ENCODE results near the gene SLC41A1.

Gene SLC41A1

DNA sequence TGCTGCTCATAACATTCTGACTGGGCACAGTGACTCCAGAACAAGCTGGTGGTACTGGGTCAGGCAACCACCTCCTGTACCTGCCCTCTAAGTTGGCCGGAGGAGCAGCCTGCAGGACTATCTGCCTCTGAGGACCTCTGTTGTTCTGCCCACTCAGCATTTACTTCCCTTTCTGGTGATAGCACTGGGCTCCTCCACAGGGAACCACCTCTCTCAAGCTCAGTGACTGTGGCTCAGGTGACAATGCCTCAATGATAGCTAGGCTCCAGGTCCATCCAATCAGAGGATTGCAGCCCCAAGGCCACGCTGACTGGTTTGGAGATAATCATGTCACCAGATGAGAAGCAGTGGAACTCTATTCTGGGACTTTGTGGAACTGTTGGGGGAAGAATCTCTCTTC lies 15.8 kb downstream of the SLC41A1 start:
- intact Hi-C loops (cut with DNase I) = loop anchor here (5.0 to 10.0 kb wide), 2 partner anchors 118 to 180 kb away; no protein-coding TSS in a partner anchor
- DNase-seq = no peak

DNA sequence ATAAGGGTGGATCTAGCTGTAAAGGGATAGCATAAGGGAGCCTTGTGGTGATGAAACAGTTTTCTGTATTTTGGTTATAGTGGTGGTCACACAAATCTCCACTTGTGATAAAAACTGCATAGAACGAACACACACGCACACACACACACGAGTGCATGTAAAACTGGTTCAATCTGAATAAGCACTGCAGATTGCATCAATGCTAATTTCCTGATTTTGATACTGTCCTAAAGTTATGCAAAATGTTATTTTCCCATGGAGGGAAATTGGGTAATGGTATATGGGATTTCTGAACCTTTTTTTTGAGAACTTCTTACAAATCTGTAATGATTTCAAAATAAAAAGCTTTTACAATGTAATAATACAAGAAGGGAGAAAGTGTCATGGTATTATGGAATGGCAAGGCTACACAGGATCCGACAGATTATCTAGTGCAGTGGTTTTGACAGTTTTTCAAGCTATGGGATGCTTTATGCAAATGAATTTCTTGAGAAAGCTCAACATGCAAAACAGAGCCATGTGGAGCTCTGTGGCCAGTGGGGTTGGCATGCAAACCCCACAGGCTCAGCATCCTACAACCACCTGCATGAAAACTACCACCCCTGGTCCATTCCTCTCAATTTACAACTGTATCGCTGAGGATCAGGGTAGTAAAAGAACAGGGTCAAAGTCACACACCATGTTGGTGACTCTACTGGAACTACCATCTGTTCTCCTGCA lies 18.8 kb downstream of the SLC41A1 start:
- no peak for DNase-seq
- intact Hi-C loops (cut with DNase I) = loop anchor here (10.0 kb wide), 1 partner anchor 121 kb away; no protein-coding TSS in a partner anchor

DNA sequence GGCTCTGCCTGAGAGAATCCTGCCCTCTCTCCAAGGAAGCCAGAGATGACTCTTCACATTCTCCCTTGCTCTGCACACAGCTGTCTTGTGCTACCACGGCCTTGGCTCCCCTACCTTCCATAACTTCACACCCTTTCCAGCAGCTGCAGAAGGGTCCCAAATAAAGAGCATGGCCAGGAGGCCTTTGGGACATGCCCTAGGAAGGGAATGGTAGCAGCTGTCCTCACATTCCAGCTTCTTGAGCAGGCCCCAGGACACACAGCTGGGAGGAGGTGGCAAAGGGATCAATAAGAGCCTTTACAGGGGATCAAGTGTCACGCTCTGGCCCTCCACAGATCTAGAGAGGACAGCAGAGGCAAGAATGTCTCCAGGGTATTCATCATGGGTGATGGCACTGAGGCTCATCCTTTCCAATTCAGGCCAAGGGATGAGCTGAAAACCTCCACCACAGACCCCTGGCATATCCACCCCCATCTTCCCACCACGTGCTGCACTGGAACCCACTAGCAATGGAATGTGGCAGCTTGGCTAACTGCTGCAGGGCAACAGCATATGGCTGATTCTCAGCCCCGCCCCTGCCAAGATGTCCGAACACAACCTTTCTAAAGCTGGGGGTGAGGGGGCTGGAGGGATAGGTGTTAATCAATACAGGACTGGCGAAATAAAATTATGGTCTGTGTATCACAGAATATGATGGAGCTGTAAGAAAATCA lies 19.9 kb downstream of the SLC41A1 start:
- intact Hi-C loops (cut with DNase I) = loop anchor here (10.0 kb wide), 1 partner anchor 122 kb away; no protein-coding TSS in a partner anchor

DNA sequence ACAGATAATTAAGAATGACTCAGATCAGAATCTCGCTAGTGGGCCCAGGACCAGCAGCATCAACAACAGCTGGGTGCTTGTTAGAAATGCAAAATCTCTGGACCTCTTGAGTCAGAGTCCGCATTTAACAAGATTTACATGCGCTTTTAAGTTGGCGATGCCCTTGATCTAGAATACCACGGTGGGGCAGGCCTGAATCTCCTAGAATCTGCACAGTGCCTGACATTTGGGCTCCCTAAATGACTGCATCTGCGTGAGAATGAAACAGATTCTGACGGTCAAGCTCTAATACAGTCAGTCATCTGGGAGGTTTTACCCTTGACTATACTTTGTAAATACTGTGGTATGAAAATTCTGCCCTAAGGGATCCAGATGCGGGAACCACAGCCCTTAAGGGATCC lies 20.5 kb downstream of the SLC41A1 start:
- intact Hi-C loops (cut with DNase I) = loop anchor here (10.0 kb wide), 1 partner anchor 122 kb away; no protein-coding TSS in a partner anchor
- no peak for DNase-seq

More for the DNA sequence above, 19.9 kb downstream of the SLC41A1 start:
- no peak for DNase-seq

DNA sequence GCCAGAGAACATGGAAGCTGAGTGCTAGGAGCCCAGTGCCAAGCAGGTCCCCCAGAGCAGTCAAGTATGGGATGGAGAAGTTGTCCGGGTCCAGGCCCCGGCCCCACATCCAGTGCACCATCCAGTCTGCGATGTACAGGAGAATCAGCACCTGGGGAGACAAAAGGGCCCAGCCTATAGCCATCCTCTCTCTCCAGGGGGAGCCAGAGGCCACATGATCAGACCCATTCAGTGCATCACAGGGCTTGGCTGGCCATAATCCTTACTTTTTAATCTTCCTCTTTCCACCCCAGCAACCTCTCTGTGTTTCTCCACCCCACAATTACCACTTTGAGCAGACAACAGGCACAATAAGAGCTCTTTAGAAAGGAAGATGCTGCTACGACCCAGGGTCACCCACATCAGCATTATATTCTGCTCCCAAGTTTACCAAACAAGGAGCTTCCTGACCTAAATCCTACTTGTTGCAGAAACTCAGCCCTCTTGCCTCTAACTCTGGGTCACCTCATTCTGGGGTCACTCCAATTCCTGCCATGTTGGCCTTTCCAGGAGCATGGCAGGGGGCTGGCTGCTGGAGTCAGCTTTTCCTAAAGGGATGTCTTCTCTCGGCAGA lies 21.3 kb downstream of the SLC41A1 start:
- intact Hi-C loops (cut with DNase I) = loop anchor here (10.0 kb wide), 1 partner anchor 123 kb away; no protein-coding TSS in a partner anchor

DNA sequence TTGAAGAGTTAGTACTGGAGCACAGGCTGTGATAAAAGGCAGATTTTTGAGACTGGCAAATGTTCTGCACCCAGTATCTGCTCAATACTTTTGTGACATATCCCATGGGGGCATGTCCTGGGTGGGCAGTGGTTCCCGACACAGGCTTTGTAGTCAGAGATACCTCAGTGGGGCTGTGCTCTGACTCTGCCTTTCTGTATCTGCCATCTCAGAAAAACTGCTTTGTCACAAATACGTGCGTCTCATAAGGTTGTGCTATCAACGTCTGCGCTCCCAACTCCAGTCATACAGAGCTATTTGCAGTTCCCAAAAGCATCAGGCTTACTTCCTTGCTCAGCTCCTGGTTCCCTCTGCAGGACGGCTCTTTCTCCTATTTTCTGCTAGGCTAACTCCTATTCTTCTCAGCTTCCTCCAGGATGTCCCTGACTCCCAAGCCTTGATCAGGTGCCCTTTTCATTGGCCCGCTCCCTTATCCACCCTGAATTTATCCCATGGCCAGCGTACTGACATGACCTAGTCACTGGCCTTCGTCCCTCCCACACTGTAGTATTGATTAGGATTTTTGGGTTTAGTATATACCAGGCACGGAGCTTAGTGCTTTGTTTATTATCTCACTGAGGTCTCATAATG lies 25.6 kb downstream of the SLC41A1 start:
- intact Hi-C loops (cut with DNase I) = no loop called here
- DNase-seq = no peak

More for the DNA sequence above, 21.3 kb downstream of the SLC41A1 start:
- peak; percentile 44 to 90 (median 80) for DNase-seq

DNA sequence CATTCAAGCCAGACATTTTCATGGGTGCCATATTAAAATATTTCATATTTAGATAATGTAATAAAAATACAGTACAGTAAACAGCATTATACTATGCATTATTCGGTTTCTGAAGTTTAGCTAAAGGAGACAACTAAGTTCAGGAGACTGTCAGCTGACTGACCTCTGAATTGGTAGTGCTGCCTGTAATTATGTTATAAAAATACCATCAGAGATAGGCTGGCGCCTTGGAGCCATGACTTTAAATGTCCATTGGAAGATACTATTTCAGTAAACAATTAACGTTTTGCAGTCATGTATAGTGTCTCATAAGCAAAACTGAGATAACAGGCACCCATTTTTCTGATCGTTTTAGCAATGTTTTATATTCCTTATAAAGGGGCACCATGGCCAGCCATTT lies 26.4 kb downstream of the SLC41A1 start:
- intact Hi-C loops (cut with DNase I) = no loop called here
- DNase-seq = no peak

DNA sequence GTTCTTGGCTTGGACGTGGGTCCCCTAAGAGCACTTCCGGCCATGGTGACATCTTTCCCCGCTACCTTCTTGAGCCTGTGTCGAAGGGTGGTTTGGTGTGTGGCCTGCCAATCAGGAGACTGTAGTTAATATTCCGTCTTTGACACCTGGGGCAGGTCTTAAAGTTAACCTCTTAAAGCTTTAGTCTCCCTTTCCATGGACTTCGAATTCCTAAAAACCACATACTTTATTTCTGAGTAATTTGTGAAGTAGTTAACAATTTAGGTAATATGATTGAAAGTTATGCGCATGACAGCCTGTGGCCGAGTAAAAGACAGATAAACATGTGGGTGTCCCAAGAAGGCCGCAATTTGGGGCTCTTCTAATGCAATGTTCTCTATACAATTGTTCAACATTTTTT lies 27.6 kb downstream of the SLC41A1 start:
- intact Hi-C loops (cut with DNase I) = no loop called here
- no peak for DNase-seq

DNA sequence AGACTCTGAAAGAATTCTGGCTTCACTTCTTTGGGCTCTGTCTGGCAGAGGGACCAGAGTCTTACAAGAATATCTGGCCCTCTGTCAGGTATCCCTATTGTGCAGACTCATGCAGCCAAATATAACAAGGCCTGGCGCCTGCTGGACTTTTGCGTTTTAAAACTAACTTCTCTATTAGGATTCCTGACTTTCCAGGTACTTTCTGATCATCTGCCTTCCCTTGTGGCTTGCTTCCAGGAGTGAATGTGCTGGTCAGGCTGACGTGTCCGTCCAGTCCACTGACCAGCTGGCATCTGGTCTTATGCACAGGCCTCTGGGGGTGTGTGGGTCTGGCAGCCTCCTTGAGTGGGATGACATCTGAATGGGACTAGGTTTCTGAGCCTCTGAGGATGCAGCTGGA lies 29.1 kb downstream of the SLC41A1 start:
- intact Hi-C loops (cut with DNase I) = no loop called here
- DNase-seq = peak in 2 of 42 donors; percentile 15 to 42

DNA sequence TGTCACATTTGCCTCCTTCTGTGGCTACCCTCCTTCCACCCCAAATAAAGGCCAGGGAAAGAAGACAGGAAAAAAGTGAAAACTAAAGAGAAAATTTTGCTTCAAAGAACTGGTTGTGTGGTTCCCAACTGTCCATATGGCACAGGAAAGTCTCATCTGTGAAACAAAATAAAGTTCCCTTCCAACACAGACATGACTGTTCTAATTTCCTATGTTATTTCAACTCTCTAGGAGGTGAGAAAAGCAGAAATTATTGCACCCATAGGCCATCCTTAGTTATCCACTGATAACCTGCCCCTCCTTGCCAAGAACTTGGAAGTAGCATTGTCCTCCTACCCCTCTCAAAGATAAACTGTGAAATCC lies 29.6 kb downstream of the SLC41A1 start:
- no peak for DNase-seq
- intact Hi-C loops (cut with DNase I) = no loop called here

DNA sequence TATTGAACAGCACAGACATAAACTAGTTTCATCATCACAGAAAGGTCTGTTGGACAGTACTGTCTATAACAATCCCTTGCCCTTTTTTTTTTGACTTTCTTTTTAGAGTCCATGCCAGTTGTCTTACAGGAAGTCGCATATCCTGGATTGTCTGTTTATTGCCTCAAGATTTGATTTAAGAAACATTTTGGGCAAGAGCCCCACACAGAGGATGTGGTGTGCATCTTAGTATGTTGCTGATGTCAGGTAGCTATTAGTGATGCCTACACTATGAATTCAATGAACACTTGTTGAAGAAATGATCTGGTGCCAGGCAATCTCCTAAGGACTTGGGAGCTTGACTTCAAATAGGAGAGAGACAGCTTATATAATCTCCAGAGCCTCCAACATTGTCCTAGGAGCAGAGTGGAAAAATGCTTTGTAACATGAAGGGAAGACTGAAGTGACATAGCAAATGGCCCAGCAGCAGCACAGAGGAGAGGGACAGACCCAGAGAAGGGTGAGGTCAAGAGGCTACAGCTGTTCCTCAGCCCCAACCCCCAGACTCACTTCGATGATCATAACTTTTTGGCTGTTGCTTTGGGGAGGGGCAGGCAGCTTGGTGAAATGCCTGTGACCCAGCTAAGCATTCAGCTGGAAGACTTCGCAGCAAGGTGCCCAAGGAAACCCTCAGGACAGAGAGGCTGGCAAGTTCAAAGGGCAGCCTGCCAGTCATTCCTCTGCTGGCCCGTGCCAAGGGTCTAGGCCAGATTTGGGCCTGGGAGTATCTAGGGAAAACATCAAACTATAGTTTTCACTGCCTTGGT lies 30.2 kb downstream of the SLC41A1 start:
- intact Hi-C loops (cut with DNase I) = no loop called here
- no peak for DNase-seq

DNA sequence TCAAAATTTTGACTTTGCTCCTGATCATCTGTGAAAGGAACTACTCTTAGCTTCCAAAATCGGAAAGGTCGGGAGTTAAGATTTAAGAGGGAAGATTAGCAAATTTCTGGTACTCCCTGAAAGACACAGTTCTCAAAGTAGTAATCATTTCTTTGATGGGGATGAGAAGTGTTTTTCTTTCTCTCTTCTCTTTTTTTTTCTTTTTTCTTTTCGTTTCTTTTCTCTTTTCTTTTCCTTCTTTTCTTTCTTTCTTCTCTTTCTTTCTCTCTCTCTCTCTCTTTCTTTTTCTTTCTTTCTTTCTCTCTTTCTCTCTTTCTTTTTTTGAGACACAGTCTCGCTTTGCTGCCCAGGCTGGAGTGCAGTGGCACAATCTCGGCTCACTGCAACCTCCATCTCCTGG lies 32.7 kb downstream of the SLC41A1 start:
- DNase-seq = no peak
- intact Hi-C loops (cut with DNase I) = no loop called here

DNA sequence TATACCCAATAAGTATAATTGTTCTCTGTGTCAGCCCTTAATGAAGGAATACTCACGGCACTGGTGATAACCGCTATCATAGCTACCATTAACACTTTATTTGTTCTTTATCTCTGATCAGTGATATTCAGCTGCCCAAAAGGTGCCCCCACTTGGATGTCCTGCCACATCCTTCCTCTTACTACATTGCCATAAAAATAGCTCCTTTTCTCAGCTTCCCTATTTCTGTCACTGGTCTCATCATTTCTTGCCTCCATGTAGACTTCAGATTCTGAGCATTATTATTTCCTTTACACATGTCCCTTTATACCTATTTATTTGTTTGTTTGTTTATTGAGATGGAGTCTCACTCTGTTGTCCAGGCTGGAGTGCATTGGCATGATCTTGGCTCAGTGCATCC lies 35.0 kb downstream of the SLC41A1 start:
- no peak for DNase-seq
- intact Hi-C loops (cut with DNase I) = no loop called here

DNA sequence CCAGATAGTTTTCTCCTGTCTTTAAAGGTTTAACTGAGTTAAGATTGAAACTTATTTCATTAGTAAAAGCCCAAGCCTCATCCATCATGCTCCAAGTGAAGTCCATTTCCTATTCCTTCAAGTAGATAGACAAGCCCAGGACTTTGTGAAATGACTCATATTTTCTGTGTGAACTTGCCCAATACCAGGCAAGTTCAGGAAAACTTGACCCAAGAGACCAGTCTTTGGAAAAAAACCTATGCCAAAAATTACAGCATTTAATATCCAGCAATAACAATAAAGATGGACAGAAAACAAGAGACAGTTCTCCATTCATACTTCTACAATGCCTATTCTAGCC lies 37.3 kb downstream of the SLC41A1 start:
- no peak for DNase-seq
- intact Hi-C loops (cut with DNase I) = no loop called here

DNA sequence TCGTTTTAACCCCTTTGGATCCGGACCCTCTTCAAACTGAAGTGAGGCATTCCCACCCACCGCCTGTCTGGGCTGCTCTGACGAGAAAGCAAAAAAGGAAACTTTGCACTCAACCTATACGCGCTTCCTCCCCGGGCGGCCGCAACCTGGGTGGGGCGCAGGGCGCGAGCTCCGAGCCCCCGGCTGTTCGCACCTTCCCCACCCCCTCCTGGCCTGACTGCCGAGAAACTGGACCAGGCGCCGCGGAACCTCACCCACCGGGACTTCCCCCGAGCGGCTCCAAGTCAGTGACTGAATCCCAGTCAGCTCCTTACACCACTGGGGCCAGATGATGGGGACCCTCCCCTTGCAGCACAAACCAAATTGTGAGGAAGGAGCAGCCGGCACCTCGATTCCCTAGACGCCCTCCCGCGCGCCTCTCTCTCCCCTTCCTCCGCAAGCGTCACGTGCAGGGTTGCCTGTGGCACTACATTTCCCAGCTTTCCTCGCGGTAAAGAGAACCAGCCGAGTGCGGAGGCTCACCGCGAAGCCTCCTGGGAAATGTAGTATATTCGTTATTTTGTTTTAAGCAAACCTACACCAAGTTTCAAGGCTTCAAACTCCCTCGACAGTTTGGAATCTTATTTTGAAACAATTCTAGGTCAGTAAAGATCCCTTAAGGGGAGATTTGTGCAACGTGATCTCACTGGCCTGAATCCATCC lies 37.8 kb downstream of the SLC41A1 start, which contains the start of gene RAB29:
RAB29 (minus strand) TSS at position 468 of the 702 bp plus-strand sequence. CDS start 526 bp downstream, outside the sequence.
- intact Hi-C loops (cut with DNase I) = no loop called here
- peak; percentile 79 to 97 (median 91) for DNase-seq

DNA sequence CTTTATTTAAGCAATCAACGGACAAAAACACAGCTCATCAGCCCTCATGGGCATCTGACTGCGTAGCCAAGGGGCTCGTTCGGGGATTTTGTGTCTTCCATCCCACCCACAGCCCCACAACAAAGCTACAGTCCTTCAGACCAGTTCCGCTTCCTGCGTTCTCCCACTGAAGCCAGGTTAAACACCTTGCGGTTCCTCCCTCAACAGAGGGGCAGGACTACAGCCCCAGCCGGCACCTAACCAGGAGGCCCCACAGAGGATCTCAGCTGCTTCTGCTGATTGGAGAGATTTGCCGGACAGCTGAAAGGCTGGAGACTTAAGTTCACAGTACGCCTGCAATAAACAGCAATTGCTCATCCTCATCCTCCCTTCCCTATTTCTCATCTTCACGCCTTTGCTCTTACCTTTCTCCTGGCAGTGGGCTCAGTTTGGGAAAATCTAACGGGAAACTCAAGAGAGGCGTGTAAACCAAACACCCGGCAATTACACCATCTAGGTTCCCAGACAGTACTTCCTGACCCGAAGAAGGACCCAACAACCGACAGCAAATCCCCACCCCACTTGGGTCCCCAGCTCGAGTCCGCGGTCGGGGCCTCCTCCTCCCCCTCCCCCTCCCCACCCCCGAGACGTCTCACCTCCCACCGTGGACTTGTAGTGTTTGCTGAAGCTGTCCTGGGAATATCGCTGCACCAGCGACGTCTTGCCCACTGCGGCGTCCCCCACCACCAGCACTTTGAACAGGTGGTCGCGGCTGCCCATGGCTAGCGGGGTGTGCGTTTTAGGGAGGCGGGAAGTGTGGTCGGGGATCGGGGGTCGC lies 38.6 kb downstream of the SLC41A1 start:
- intact Hi-C loops (cut with DNase I) = no loop called here
- peak in 2 of 42 donors; percentile 28 to 38 for DNase-seq

DNA sequence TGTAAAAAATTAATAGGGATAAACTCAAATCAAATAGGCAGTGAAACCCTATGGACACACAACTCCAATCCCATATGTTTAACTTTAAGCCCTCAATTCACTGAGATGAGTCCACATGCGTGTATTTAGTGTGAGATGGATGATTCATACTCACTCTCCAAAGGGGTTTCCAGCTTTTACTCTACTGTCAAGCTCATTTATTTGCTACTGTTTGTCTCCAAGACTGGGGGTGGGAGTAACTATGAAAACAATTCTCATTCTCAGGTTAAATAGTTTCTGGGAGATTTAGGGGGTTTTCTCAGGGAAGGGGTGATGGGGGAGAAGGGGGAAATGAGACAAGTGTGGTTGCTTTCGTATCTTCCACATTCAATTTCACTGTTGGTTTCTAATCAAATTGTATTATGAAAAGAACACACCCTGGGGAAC lies 40.4 kb downstream of the SLC41A1 start:
- DNase-seq = no peak
- intact Hi-C loops (cut with DNase I) = no loop called here
